Measurements from ENCODE around the gene SLC35E3.

GRCh38 chr12:68790081-68790951, 44.3 kb downstream of the SLC35E3 start:
- TF ChIP-seq SUZ12 (IDR thresholded peaks at IDR 0.05; ENCODE audit: extremely low read depth, insufficient read depth, insufficient read length) (no peak), YY1 (IDR thresholded peaks at IDR 0.05; ENCODE audit: insufficient read depth, insufficient read length) (no peak), ZNF274 (IDR thresholded peaks at IDR 0.05; ENCODE audit: low read depth, low read length) (no peak)
